Activated T-helper 1 cell treated with Interleukin-2 at 50 U/mL for 16 hours (primary cell): Measurements from ENCODE around the gene PLXNC1.

Experiments used
- DNase-seq: peaks from one replicate; pipeline ENCODE4 v3.0.0-alpha.2; 2020; ENCODE audit warnings: low read depth

Gene PLXNC1

GRCh38 chr12:94147991-94148738 is at the start of gene PLXNC1:
Gene PLXNC1, plus strand, starts transcription at chr12:94148577. Its CDS starts 395 bp downstream, at chr12:94148972.
- DNase-seq: peak; percentile 55

DNA sequence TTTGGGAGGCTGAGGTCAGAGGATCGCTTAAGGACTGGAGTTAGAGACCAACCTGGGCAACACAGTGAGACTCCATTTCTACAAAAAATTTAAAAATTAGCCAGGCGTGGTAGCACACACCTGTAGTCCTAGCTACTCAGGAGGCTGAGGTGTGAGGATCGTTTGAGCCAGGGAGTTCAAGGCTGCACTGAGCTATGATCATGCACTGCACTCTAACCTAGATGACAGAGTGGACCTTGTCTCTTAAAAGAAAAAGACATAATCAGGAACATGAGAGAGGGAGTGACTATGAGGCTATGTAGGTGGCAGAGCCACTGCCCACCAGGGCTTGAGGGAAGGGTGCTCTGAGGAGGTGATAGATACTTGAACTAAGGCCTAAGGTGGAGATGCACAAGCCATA is 49.2 kb upstream of the PLXNC1 start:
- no peak for DNase-seq

DNA sequence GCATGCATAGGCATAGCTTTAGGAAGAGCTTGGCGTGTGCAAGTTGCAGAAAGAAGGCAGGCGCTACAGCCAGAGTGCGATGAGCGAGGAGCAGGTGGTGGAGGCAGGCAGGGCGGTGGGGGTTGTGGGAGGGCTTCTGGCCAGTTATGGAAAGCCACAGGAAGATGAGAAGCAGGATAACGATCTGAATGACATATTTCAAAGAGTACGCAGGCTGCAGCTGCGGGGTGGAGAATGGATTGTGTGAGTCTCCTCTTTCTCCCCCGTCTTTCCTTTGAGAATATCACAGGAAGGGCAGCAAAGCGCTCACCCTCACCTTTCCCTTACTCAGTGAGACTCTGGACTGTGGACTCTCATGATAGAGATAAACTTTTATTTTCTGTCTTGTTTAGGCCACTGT is 48.7 kb upstream of the PLXNC1 start:
- no peak for DNase-seq

- no peak for DNase-seq
Measured at GRCh38 chr12:94100211-94100627, 48.2 kb upstream of the PLXNC1 start.

DNA sequence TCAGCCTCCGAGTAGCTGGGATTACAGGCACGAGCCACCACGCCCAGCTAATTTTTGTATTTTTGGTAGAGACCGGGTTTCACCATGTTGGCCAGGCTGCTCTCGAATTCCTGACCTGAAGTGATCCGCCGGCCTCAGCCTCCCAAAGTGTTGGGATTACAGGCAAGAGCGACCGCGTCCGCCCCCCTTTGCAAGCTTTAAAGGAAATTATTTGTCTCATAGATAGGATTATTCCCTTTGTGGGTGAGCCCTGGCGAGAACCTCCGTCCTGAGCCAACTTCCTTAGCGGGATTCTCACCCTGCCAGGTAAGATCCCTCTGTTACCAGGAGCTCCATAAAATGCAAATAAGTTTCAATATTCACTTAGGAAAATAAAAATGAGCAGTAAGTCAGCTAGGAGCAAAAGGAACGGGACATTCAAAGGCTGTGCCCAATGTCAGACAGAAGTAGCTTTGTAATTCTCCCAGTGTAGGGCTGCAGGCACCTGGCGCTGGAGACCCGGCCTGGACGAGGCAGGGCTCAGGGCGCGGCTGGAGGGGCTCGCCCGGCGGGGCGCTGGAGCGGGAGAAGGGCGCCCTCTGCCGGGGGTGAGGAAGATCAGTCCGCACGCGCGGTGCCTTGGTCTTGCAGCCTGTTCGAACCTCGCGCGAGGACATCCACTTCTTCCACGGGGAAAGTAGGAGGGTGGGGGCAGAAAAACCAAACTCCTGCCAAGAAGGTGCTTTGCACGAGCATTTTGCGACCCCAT is 47.2 kb upstream of the PLXNC1 start:
- DNase-seq: peak; percentile 72

- peak; percentile 68 for DNase-seq
Measured at GRCh38 chr12:94101738-94102660, 46.4 kb upstream of the PLXNC1 start.

DNA sequence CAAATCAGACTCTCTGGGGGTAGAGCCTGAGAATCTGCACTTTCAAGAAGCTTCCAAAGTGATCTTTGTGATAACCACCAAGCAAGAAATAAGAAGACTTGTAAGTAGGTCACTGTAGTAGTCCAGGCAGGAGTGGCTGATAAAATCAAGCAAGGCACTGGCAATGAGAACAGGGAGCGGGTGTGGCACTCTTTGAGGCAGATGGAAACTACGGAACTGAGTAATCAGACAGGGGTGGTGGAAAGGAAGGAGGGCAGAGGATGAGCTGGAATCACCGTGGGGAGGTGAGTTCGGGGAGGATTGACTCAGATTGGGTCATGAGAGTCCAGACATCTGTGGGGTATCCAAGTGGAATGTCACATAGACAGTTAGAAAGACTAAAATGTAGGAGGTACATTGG is 44.4 kb upstream of the PLXNC1 start:
- DNase-seq: no peak

GRCh38 chr12:94107910-94108309 is 40.5 kb upstream of the PLXNC1 start:
- DNase-seq: no peak

GRCh38 chr12:94109160-94109559 is 39.2 kb upstream of the PLXNC1 start:
- DNase-seq: no peak

DNA sequence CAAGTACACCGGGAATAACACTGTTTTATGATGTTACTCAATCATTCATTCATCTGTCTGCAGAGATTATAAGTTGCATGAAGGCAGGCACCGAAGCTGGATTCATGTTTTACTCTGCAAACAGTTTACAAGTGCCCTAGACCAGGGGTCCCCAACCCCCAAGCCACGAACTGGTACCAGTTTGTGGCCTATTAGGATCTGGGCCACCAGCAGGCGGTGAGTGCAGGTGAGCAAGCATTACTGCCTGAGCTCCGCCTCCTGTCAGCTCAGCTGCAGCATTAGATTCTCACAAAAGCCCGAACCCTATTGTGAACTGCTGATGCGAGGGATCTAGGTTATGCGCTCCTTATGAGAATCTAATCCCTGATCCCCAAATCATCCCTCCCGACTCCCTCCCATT is 38.1 kb upstream of the PLXNC1 start:
- DNase-seq: no peak

DNA sequence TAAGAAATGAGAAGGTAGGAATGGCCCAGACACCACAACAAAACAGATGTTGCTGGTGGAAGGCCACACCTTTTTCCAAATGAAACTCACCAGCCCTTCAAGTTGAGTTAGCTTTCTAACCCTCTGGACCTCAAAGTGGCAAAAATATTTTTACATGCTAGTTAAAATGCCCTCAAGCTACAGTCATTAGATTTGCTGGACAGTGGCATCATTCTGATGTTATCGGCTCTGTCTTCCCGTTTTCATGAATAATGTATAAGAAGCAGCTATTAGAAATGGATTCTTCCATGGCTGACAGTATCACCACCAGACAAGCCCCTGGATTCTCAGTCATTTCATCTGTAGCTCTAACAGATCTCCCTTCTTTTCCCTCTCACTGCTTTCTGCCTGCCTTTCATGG is 37.1 kb upstream of the PLXNC1 start:
- DNase-seq: no peak

GRCh38 chr12:94112121-94112520 is 36.3 kb upstream of the PLXNC1 start:
- DNase-seq: no peak

DNA sequence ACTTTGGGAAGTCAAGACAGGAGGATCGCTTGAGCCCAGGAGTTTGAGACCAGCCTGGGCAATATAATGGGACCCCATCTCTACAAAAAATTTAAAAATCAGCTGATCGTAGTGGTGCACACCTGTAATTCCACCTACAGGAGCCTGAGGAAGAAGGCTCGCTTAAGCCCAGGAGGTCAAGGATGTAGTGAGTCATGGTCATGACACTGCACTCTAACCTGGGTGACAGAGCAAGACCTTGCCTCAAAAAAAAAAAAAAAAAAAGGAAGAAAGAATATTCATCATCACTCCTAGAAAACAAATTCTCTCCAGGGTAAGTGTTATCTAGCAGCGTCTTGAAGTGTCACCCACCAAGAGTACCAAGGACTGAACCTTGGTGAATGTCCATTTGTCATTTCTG is 34.2 kb upstream of the PLXNC1 start:
- DNase-seq: no peak

DNA sequence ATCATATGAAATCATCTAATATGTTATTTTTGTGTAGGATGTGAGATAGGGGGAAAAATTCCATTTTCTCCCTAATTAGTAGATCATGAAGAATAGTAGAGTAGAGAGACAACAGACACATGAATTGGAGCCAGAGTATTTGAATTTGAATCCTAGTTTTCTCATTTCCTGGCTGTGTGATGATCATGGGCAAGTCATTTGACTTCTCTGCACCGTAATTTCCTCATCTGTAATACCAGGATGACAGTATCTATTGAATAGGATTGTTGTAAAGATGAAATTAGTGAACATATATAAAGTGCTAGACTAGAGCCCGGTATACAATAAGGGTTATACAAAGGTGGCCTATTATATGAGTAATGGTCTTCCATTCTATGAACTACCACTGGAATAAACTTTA is 32.2 kb upstream of the PLXNC1 start:
- no peak for DNase-seq

GRCh38 chr12:94121886-94122285 is 26.5 kb upstream of the PLXNC1 start:
- DNase-seq: no peak

GRCh38 chr12:94122591-94122990 is 25.8 kb upstream of the PLXNC1 start:
- DNase-seq: no peak

DNA sequence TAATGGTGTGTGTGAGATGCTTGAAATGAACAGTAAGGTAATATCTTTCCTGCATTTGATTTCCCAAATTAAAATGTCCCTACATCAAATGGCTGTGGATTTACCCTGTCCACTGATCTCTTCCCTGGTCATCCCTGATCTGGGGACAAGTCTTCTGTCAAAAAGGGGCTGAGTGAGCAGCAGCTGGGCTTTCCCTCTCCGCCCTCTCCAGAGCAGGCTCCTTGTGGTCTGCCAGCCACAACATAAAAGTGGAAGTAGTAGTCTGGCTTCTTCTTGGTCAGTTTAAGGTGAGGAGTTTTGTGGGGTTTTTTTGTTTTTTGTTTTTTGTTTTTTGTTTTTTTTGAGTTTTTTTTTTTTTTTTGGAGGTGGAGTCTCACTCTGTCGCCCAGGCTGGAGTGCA is 25.2 kb upstream of the PLXNC1 start:
- no peak for DNase-seq

DNA sequence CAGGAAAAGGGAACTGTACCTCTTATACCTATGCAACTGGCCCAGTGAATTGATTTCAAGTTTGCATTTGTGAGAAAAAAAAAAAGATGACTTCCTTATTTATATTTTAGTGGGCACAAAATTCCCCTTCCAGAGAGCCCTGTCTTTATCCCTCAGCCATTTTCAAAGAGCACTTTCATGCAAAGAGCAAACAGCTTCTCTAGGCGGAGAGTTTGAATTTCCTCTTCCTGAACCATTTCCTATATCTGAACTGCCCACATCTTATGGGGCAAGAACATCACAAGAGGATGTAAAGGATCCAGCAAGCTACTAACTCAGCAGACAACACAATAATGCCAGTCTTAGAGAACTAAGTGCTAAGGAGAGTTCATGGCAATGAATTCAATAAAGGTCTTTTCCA is 22.3 kb upstream of the PLXNC1 start:
- no peak for DNase-seq

GRCh38 chr12:94127239-94128131 is 20.9 kb upstream of the PLXNC1 start:
- DNase-seq: no peak

GRCh38 chr12:94128280-94128679 is 20.1 kb upstream of the PLXNC1 start:
- DNase-seq: no peak

- DNase-seq: no peak
Measured at GRCh38 chr12:94133964-94134795, 14.2 kb upstream of the PLXNC1 start.
